Measurements from ENCODE around the gene IFFO2.
A peak's percentile ranks its signal among the peaks of the same experiment; 100 is the strongest.

Gene IFFO2

DNA sequence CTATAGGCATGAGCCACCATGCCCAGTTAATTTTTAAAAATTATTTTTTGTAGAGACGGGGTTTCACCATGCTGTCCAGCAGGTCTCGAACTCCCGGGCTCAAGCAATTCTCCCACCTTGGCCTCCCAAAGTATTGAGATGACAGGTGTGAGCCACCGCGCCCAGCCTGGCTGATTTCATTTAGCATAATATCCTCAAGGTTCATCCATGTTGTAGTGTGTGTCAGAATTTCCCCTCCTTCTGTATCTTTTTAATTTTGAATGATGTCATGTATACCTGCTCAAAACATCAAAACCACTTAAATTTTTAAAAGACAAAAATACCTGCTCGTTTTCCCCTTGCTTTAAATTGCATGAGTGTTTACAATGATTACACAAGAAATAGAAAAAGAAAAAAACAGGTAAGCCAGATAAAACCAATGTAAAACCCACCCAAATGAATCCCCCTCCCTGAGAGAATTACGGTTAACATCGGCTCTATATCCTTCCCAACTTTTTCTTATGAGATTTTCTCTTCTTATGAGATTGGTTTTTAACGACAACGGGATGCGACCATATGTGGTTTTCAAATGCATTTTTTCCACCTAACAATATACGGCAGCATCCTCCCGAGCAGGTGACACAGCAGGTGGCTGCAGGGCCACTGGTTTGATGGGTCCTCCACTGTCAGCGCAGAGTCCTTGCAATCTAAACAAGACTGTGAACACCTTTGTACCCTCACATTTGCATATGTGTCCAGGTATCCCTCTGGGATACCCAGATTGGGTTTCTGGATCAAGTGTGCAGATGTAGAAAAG lies 22.1 kb downstream of the IFFO2 start:
- DNase-seq: no peak

DNA sequence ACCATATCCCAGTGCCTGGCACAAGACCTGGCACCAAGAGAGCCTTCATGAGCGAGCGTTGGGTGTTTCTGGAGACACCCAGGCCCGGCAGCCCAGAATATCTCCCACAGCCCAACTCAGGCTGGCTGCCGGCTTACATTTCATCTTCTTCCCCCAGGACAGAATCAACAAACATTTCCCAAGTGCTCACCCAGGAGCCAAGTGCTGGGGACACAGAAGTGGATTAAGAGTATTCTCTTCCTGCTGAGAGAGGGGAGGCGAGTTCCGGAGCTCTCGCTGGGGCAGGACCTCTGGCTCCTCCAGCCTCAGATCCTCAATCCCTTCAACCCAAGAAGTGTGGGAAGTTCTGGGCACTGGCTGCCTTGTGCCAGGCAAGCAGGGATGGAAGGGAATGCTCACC lies 23.6 kb downstream of the IFFO2 start:
- no peak for DNase-seq

DNA sequence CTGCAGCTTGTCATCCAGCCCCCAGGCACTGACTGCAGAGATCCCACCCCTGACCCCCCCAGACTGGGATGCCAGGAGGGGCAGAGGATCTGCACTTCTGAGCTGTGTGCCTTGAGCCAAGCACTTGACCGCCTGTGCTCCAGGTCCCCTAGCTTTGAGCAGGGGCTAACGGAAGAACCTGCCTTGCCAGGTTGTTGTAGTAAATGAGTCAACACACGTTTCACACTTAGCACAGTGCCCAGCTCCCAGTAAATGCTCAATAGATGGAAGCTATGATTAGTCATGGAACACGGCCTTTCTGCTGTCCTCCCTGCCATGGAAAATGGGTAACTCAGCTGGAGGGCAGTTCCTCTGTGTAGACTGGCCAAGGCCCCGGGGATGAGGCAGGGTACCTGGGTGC lies 24.1 kb downstream of the IFFO2 start:
- DNase-seq: no peak

DNA sequence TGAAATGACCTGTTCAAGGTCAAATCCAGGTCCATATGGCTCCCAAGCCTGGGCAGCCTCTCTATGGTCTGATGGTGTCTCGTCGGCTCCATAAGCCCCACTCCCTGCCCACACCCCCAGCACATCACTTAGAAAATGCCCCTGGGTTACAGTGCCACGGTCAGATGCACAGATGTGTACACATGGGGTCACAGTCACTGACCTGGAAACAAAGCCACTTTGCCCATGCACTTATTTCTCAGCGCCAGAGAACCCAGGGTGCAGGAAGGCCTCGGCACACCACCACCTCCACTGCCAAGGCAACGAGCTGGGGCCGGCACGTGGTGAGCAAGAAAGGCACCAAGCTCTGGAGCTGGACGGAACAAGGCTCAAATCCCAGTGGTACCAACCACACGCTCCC lies 24.7 kb downstream of the IFFO2 start:
- no peak for DNase-seq

DNA sequence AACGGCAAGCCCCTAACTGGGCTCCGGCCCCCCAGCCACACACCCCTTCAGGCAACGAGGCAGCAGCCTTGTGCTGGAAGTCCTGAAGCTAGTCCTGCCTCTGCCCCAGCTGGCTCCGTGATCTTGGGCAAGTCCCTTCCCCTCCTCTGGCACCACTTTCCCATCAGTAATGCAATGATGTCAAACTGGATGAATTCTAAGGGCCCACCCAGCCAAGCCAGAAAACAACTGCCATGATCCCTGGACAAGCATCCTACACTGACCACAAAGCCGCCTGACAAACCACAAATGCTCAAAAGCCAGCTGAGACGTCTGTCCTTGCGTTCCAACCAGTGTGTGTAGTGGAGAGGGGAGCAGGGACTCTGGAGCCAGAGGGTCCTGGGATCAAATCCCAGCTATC lies 26.8 kb downstream of the IFFO2 start:
- DNase-seq: no peak

- no peak for DNase-seq
These were observed 27.5 kb downstream of the IFFO2 start for GRCh38 chr1:18928985-18929384.

DNA sequence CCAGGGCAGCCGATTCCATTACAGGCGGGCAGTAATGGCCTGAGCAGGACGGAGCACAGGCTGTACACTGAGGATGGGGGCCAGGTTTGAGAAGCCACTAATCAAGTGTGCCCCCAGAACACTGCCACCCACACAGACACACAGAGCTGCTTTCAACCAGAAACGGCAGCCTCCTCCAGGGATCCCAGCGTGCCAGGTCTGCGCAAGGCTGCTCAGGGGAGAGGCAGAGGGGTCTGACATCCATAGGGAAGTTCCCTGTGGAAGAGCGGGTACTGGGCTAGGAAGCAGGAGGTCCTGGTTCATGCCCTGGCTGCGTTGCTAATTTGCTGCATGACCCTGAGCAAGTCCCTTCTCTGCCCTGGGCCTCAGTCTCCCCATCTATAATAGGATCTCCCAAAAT lies 28.1 kb downstream of the IFFO2 start:
- DNase-seq: no peak

- peak; percentile 79 for DNase-seq
These were observed 28.7 kb downstream of the IFFO2 start for GRCh38 chr1:18927654-18928272.

DNA sequence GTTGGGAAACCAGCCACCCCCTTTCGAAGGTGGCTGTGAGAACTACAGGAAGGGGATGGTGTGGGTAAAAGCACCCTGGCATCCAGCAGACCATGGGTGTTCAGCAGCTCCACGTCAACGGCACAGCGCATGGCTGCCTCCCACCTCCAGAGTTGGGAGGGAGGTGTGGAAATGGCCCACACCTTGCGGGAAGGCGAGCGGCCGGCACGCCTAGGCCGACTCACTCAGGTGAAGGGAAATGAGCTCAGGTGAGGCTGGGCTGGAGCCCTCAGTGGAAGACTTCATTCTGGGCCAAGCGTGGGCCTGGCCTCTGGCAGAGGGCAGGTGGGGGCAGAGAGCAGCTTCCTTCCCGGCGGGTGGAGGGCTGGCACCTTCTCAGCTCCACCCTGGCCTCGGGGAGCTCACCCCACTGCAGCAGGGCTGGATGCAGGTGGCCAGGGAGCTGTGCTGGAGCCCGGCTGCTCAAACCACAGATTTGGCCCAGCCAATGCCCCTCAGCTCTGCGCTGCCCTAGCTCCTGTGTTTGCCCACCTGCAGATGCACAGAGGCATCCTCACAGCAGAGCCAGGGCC lies 29.3 kb downstream of the IFFO2 start:
- peak; percentile 70 for DNase-seq

- DNase-seq: peak; percentile 97
These were observed 30.0 kb downstream of the IFFO2 start for GRCh38 chr1:18926315-18927081.

GRCh38 chr1:18925279-18925678 lies 31.2 kb downstream of the IFFO2 start:
- no peak for DNase-seq

GRCh38 chr1:18924221-18924691 lies 32.2 kb downstream of the IFFO2 start:
- DNase-seq: no peak

DNA sequence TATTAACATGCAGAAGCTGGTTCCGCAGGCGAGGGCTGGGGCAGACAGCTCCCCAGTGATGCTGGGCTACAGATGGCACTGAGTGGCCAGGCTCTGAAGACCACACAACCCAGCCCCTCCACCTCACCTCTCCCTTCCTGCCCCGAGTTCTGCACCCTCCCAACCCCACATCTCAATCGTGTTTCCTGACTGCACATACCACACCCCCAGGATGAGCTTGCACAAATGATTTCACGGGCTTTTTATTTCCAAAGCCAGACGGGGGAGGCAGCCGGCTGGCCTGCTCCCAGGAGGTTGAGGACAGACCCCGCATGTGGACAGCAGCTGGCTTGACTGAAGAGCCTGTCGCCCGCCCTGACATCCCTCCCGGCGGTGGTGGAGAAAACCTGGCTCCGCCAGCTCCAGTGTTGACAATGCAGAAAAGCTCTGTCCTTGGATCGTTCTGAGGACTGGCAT lies 32.7 kb downstream of the IFFO2 start:
- DNase-seq: no peak

- no peak for DNase-seq
These were observed 33.4 kb downstream of the IFFO2 start for GRCh38 chr1:18922848-18923755.

- DNase-seq: no peak
These were observed 34.2 kb downstream of the IFFO2 start for GRCh38 chr1:18922319-18922726.

DNA sequence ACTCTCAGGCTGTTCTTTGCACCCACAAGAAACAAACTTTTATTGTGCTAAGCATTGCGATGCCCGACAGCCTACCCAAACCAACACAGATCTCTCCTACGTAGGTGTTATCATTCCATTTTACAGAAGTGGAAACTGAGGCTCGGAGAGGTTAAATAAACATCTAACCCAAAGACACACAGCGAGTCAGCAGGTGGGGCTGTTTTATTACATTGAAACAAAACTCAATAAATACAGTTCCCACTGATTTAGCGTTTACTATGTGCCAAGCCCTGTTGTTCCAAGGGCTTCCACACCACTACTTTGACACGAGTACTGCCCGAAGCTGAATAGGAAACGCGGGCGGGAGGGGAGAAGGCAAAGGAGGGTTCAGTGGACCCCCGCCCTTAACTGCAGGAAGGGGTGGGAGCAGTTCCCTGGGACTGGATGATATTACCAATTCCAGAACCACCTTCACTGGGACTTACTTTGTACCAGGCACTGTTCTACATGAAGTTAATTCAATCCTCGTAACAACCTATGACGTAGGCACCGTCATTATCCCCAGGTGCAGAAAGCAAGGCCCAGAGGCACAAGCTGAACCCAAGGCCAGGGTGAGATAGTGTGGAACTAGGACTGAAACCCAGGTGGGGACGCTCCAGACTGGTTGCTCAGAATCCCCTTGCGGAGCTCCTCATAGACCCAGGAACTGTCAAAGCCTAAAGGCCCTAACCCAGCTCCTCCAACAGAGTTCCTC lies 34.8 kb downstream of the IFFO2 start:
- DNase-seq: no peak

GRCh38 chr1:18920931-18921330 lies 35.5 kb downstream of the IFFO2 start:
- DNase-seq: no peak

DNA sequence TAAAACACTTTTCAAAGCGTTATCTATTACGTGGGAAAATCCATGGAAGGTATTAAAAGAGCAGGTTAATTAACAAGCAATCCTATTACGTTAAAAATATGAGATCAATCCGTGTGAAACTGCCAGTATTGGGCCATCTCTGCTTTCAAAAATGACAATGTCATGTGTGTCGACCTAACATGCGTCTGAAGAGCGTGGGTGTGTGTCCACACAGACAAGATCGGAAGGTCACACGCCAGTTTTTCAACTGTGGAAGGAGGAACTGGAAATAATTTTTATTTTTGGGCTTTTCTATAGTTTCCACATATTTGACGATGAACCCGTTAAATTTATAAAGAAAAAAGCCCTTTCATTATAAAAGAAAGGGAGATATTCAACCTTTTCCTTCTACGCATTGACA lies 36.5 kb downstream of the IFFO2 start:
- DNase-seq: no peak

DNA sequence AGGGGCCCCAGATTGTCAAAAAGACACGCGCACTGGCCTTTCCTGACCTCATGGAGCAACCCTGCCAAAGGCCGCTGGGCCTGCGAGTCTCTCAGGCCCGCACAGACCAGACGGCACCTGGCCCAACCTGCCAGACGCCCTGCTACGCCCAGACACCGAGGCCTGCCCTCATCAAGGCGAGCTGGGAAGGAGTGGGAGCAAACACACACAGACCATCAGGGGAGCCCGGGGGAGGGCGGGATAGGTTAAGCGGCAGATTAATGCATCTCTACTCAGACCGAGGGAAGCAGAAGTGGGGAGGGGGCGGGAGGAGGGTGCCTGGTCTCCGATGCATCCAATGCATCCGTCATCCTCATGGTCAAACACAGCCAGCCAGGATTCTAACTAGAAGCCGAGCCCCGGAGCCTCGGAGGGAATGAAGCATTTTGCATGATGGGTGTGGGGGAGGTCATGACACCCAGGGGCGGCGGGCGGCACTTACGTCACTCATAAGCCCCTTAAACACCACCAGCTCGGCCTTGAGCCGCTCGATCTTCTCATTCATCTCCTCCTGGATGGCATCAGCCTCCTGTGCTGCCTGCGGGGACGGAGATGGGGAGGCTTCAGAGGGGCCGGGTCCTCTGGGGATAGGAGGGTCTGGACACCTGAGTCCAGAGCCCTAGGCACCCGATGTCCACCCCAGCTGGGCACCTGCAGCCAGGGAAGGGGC lies 37.1 kb downstream of the IFFO2 start:
- DNase-seq: no peak

DNA sequence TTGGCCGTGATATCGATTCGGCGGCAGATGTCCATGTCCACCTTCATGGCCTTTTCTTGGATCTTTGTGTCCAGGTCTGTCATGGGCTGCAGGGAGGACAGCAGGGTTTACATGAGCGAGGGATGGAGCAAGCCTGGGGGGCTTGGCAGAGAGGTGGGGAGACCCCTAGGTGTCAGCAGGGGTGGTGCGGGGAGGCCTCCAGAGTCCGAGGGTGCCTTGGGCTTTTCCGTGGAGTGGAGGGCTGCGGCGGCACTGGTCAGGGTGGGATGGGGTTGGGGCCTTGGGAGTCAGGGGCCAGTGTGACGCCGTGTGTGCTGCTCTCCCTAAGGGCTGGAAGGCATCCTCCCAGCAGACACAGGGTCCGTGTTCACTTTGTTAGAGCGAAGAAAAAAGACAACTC lies 38.1 kb downstream of the IFFO2 start:
- DNase-seq: no peak

Data from activated CD4-positive, alpha-beta T cell treated with anti-CD3 and anti-CD28 coated beads, Interleukin-10, Interleukin-2, amounts not matched to agents 100 ng/mL and 50 ng/mL, durations not matched to agents 16 hours and 8 hours (primary cell).